Gastroesophageal sphincter (tissue), 4 donors: ENCODE results near the gene JOSD2. TPM values are rescaled to one million over a fixed set of nuclear protein-coding genes. Genes with fewer than 3 reads are reported as not detected.

Source experiments
- ATAC-seq: fragments of 150-250 bp; one replicate; pipeline ENCODE4 v1.9.1; 2016; ENCODE audit warnings: mild to moderate bottlenecking, moderate library complexity
- H3K27ac ChIP-seq, 4 donors: fragments of 200-600 bp; sonication (generic) in 3 of 4; 1 replicate in 3 of 4; 2 replicates in 1 of 4; pipeline ENCODE4 v1.5.1; 2016 to 2019
- H3K27me3 ChIP-seq: fragments of 200-600 bp; sonication (generic); one replicate; pipeline ENCODE4 v1.5.1; 2019
- H3K36me3 ChIP-seq, 2 donors: fragments of 200-600 bp; sonication (generic); one replicate each; pipeline ENCODE4 v1.5.1; 2019; ENCODE audit warnings: control low read depth in 1 of 2
- H3K4me1 ChIP-seq, 3 donors: fragments of 200-600 bp; sonication (generic); 1 replicate in 2 of 3; 2 replicates in 1 of 3; pipeline ENCODE4 v1.5.1; 2016 to 2019; ENCODE audit warnings: control low read depth in 2 of 3
- H3K4me3 ChIP-seq, 2 donors: fragments of 200-600 bp; sonication (generic); one replicate each; pipeline ENCODE4 v1.5.1; 2019; ENCODE audit warnings: mild to moderate bottlenecking in 1 of 2, moderate library complexity in 1 of 2
- H3K9me3 ChIP-seq, 3 donors: fragments of 200-600 bp; sonication (generic); one replicate each; pipeline ENCODE4 v1.5.1; 2017 to 2019; ENCODE audit warnings: control low read depth in 2 of 3
- EP300 ChIP-seq: sonication (generic); formaldehyde crosslinking; IDR thresholded peaks from one replicate; pipeline ENCODE4 v1.6.1; 2017; ENCODE audit warnings: antibody characterized with exemption, mild to moderate bottlenecking
- POLR2A ChIP-seq, 2 donors: fragments of 450-650 bp; IDR thresholded peaks; one replicate each; pipeline ENCODE4 v1.6.1; 2017; ENCODE audit warnings: antibody characterized with exemption in 2 of 2, mild to moderate bottlenecking in 2 of 2, moderate library complexity in 1 of 2
- POLR2AphosphoS5 ChIP-seq: sonication (generic); formaldehyde crosslinking; IDR thresholded peaks from one replicate; pipeline ENCODE4 v1.6.1; 2017; ENCODE audit warnings: antibody characterized with exemption
- WGBS, 2 donors: methylation state at CpG; one replicate each; pipeline ENCODE4 v1.1.5; 2018; ENCODE audit warnings: low coverage in 1 of 2; 5-methylcytosine and 5-hydroxymethylcytosine counted together
- total RNA-seq, 4 donors: library from RNA; depleted of rRNA; stranded (reverse); fragments of >200 nt; gene quantifications; one replicate each; pipeline ENCODE4 v1.1.0, GENCODE V29; 2016
- TF ChIP-seq, protein P1 (sequence below), 4 experiments: fragments of 200-600 bp in 2 of 4; fragments of 450-650 bp in 2 of 4; sonication (generic) in 1 of 4; IDR thresholded peaks; one replicate each; pipeline ENCODE4 v1.5.1; 2017 to 2019; ENCODE audit warnings: antibody characterized with exemption in 4 of 4, mild to moderate bottlenecking in 2 of 4, moderate library complexity in 2 of 4

Gene JOSD2
- total RNA-seq, 4 donors from 2014 or later, result 16.1 to 39.8 (median 26.1) TPM

DNA sequence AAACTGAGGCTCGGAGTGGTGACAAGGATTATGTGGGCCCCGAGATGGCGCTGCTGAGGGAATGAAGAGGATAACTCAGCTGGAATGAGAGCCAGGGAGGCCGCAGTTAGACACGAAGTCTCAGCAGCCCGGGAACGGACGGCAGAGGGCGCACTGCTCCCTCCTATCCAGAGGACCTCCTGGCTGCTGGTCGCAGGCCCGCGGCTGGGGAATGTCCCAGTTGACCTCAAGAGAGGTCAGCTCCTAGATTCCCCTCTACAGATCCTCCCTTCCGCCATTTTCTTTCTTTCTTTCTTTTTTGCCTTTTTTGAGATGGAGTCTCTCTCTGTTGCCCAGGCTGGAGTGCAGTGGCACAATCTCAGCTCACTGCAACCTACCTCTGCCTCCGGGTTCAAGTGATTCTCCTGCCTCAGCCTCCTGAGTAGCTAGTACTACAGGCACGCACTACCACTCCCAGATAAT is 26.8 kb upstream of the JOSD2 start:
- Histone ChIP-seq H3K36me3 (no peaks in the 10 kb centered on the region), H3K4me1 (no peaks in the 10 kb centered on the region), H3K27me3 (peaks cover under 1% of the 10 kb centered on the region), H3K9me3 (peaks cover 0 to 17% (median 0%) of the 10 kb centered on the region in 3 donors), H3K27ac (no peak overlapping the region), H3K4me3 (no peak overlapping the region)
- peak; percentile 51 for ATAC-seq
- WGBS, 2 donors, result 19 to 21% methylated on average over 14 to 15 of the region's 15 CpGs
- TF ChIP-seq POLR2AphosphoS5 (no peak), POLR2A (IDR thresholded peaks at IDR 0.05) (no peak), EP300 (no peak)
- TF ChIP-seq, protein P1, sequence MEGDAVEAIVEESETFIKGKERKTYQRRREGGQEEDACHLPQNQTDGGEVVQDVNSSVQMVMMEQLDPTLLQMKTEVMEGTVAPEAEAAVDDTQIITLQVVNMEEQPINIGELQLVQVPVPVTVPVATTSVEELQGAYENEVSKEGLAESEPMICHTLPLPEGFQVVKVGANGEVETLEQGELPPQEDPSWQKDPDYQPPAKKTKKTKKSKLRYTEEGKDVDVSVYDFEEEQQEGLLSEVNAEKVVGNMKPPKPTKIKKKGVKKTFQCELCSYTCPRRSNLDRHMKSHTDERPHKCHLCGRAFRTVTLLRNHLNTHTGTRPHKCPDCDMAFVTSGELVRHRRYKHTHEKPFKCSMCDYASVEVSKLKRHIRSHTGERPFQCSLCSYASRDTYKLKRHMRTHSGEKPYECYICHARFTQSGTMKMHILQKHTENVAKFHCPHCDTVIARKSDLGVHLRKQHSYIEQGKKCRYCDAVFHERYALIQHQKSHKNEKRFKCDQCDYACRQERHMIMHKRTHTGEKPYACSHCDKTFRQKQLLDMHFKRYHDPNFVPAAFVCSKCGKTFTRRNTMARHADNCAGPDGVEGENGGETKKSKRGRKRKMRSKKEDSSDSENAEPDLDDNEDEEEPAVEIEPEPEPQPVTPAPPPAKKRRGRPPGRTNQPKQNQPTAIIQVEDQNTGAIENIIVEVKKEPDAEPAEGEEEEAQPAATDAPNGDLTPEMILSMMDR (IDR thresholded peaks at IDR 0.05), result peak in 3 of 4 experiments; percentile 46 to 71 (median 63)

DNA sequence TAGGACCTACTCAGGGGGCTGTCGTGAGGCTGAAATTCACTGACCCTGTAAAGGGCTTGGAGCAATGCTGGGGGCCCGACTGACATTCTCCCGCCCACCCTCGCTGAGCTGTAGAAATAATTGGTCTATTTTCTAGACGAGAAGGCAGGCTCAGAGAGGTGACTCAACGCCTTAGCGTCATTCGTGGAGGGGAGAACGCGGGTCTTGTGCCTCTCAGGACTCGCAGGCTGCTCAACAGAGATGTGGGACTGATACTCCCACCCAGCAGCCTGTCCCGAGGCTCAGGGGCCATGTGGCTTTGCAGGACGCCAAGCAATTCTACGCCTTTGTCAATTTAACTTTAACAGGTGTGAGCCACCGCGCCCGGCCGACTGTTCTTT is 26.3 kb upstream of the JOSD2 start:
- Histone ChIP-seq H3K36me3 (no peaks in the 10 kb centered on the region), H3K9me3 (peaks cover 0 to 22% (median 0%) of the 10 kb centered on the region in 3 donors), H3K4me1 (no peaks in the 10 kb centered on the region), H3K27me3 (peaks cover 5% of the 10 kb centered on the region), H3K27ac (no peak overlapping the region), H3K4me3 (no peak overlapping the region)
- ATAC-seq, result no peak
- 62 to 82% methylated on average over 2 to 3 of the region's 18 CpGs for WGBS, 2 donors
- TF ChIP-seq, protein P1 (IDR thresholded peaks at IDR 0.05), result no peak
- no peak for TF ChIP-seq POLR2A (IDR thresholded peaks at IDR 0.05)
- TF ChIP-seq EP300, result no peak
- no peak for TF ChIP-seq POLR2AphosphoS5

DNA sequence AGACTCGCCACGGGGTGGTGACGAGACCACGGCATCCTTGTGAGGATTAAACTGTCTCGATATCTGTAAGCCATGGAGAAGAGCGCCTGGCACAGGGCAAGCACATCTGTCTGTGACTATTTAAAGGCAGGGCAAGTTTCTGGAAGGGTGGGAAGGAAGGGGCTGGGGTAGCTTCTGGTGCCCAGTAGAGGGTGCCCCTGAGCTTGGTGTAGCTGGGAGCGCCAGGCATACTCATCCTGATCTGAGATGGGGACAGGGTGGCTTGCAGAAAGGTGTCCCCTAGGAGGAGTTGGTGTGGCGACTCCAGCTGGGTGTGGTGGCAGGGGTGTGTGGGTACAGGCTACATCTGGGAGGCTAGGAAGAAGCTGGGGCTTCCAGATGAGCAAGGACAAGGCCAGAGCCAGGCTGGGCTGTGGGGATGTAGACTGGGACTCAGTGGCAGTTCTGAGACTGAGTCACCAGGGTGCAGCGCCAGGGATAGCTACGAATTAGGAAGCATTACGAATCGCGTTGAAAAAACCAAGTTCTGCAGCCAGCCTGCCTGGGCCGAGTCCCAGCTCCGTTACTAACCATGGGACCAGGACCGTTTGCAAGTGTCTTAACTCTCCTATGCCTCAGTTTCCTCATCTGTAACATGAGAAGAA is 25.8 kb upstream of the JOSD2 start:
- H3K27ac ChIP-seq, result no peak overlapping the region
- H3K36me3 ChIP-seq, result no peaks in the 10 kb centered on the region
- ATAC-seq, result no peak
- TF ChIP-seq POLR2A (IDR thresholded peaks at IDR 0.05), result no peak
- TF ChIP-seq EP300, result no peak
- TF ChIP-seq, protein P1 (IDR thresholded peaks at IDR 0.05), result no peak
- no peak for TF ChIP-seq POLR2AphosphoS5
- no peaks in the 10 kb centered on the region for H3K4me1 ChIP-seq
- H3K9me3 ChIP-seq, result peaks cover 0 to 26% (median 0%) of the 10 kb centered on the region in 3 donors
- peaks cover 10% of the 10 kb centered on the region for H3K27me3 ChIP-seq
- 79 to 89% methylated on average over 14 of the region's 16 CpGs for WGBS, 2 donors
- H3K4me3 ChIP-seq, result no peak overlapping the region

DNA sequence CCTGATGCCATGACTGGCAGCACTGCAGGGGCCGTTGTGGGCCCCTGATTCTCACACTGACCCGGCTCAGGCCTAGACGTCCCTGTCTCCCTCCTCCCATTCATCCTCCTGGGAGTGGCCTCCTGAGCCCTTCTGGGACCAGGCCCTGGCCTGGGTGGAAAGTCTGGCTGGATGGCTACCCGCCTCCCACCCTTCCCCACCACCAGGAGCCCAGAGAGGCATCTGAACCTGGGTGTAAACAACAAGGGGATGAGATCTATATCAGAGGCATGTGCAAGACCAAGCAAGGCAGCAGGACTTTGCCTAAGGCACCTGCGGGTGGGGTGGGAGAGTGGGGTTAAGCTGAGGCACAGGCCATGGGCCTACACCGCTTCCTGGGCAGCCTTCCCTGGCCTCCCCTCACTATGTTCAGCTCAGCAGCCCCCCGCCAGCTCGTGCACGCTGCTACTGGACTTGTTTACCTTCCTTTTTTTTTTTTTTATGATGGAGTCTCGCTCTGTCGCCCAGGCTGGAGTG is 24.7 kb upstream of the JOSD2 start:
- ATAC-seq, result no peak
- H3K9me3 ChIP-seq, result peaks cover 0 to 26% (median 0%) of the 10 kb centered on the region in 3 donors
- no peak overlapping the region for H3K4me3 ChIP-seq
- H3K27ac ChIP-seq, result no peak overlapping the region
- peaks cover 21% of the 10 kb centered on the region for H3K27me3 ChIP-seq
- H3K36me3 ChIP-seq, result no peaks in the 10 kb centered on the region
- H3K4me1 ChIP-seq, result no peaks in the 10 kb centered on the region
- TF ChIP-seq, protein P1 (IDR thresholded peaks at IDR 0.05), result no peak
- TF ChIP-seq EP300 (no peak), POLR2A (IDR thresholded peaks at IDR 0.05) (no peak), POLR2AphosphoS5 (no peak)
- 72 to 80% methylated on average over 2 to 9 of the region's 11 CpGs for WGBS, 2 donors

DNA sequence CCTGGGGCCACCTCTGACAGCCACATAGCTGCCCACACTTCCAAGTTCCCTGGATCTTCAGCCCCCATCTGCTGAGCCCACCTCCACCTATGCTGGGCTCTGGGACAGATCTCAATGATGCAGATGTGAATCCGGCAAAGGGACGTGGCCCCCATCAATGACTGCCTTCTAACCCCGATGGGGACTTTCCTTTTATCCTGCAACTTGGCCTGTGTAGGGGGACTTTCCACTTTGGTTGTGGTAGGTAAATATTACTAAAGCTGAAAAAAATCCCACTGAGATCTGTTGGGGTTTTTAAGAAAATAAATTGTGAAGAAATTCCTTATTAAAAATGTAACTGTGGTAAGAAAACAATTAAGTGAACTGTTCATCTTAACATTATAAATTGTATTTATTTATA is 23.5 kb upstream of the JOSD2 start:
- no peak for ATAC-seq
- TF ChIP-seq POLR2A (IDR thresholded peaks at IDR 0.05) (no peak), EP300 (no peak), POLR2AphosphoS5 (no peak)
- TF ChIP-seq, protein P1 (IDR thresholded peaks at IDR 0.05), result no peak

More for the DNA sequence above, 23.5 kb upstream of the JOSD2 start:
- Histone ChIP-seq H3K9me3 (peaks cover 0 to 26% (median 0%) of the 10 kb centered on the region in 3 donors), H3K4me1 (no peaks in the 10 kb centered on the region), H3K36me3 (no peaks in the 10 kb centered on the region), H3K27me3 (peaks cover 33% of the 10 kb centered on the region), H3K27ac (no peak overlapping the region), H3K4me3 (no peak overlapping the region)
- WGBS, 2 donors, result 57 to 63% methylated on average over 3 of the region's 3 CpGs
